Skeletal muscle satellite cell (primary cell): ENCODE results near the gene ASTN2.
"Not testable (repeated sequence)": the region's sequence is repeated elsewhere in the genome, so short reads cannot be mapped to it uniquely, and the experiment has no call there.

Experiments
- H3K27me3 ChIP-seq: 2 replicates; pipeline ENCODE4 v1.7.0; 2013; ENCODE audit warnings: low read length; ENCODE audit not compliant: control insufficient read depth, insufficient read depth
- H3K36me3 ChIP-seq: 2 replicates; pipeline ENCODE4 v1.7.0; 2013; ENCODE audit warnings: mild to moderate bottlenecking, control low read depth, low read length; ENCODE audit not compliant: insufficient read depth
- H3K4me1 ChIP-seq: 2 replicates; pipeline ENCODE4 v1.7.0; 2013; ENCODE audit warnings: low read length; ENCODE audit not compliant: control insufficient read depth, insufficient read depth
- H3K4me2 ChIP-seq: 2 replicates; pipeline ENCODE4 v1.7.0; 2013; ENCODE audit warnings: mild to moderate bottlenecking, low read length
- H3K4me3 ChIP-seq: 2 replicates; pipeline ENCODE4 v1.7.0; 2013; ENCODE audit warnings: low read length
- H3K9ac ChIP-seq: 2 replicates; pipeline ENCODE4 v1.7.0; 2013; ENCODE audit warnings: mild to moderate bottlenecking, low read depth, low read length, moderate library complexity
- H3K9me3 ChIP-seq: replicated peaks from 2 replicates; pipeline ENCODE4 v1.7.0; 2013; ENCODE audit warnings: mild to moderate bottlenecking, control low read depth, low read length

The ASTN2 gene

GRCh38 chr9:116925121-116925520, 489.7 kb downstream of the ASTN2 start:
- H3K9me3 ChIP-seq, result no peaks in the 10 kb centered on the region
- no peak overlapping the region for H3K9ac ChIP-seq
- no peak overlapping the region for H3K4me3 ChIP-seq
- H3K36me3 ChIP-seq, result no peaks in the 10 kb centered on the region
- no peaks in the 10 kb centered on the region for H3K4me1 ChIP-seq
- H3K27me3 ChIP-seq, result no peaks in the 10 kb centered on the region
- no peak overlapping the region for H3K4me2 ChIP-seq

GRCh38 chr9:116924462-116925110, 490.3 kb downstream of the ASTN2 start:
- Histone ChIP-seq H3K9ac (no peak overlapping the region), H3K4me2 (no peak overlapping the region), H3K4me3 (no peak overlapping the region), H3K36me3 (no peaks in the 10 kb centered on the region), H3K9me3 (no peaks in the 10 kb centered on the region), H3K4me1 (no peaks in the 10 kb centered on the region), H3K27me3 (no peaks in the 10 kb centered on the region)

DNA sequence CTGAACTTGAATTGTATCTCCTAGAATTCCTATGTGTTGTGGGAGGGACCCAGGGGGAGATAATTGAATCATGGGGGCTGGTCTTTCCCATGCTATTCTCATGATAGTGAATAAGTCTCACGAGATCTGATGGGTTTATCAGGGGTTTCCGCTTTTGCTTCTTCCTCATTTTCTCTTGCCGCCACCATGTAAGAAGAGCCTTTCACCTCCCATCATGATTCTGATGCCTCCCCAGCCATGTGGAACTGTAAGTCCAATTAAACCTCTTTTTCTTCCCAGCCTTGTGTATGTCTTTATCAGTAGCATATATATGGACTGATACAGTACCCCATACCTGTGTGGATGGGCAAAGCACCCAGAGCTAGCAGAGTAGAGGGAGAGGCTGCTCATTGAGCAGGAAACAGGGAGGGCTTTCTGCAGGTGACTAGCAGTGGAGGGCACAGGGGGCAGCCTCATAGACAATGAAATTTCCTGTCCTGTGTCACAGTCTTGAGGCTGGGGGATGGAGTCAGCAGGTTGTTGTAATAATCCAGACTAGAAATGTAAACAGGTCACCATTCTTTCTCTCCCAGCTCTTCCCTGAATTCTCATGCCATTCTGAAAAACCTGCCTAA, 496.9 kb downstream of the ASTN2 start:
- not testable (repeated sequence) for H3K4me3 ChIP-seq, H3K9me3 ChIP-seq, H3K4me1 ChIP-seq, H3K4me2 ChIP-seq, H3K36me3 ChIP-seq, H3K9ac ChIP-seq, H3K27me3 ChIP-seq

GRCh38 chr9:116913536-116913935, 501.3 kb downstream of the ASTN2 start:
- no peaks in the 10 kb centered on the region for H3K36me3 ChIP-seq
- H3K9me3 ChIP-seq, result no peaks in the 10 kb centered on the region
- H3K4me1 ChIP-seq, result no peaks in the 10 kb centered on the region
- no peak overlapping the region for H3K9ac ChIP-seq
- H3K4me3 ChIP-seq, result no peak overlapping the region
- H3K4me2 ChIP-seq, result no peak overlapping the region
- no peaks in the 10 kb centered on the region for H3K27me3 ChIP-seq

DNA sequence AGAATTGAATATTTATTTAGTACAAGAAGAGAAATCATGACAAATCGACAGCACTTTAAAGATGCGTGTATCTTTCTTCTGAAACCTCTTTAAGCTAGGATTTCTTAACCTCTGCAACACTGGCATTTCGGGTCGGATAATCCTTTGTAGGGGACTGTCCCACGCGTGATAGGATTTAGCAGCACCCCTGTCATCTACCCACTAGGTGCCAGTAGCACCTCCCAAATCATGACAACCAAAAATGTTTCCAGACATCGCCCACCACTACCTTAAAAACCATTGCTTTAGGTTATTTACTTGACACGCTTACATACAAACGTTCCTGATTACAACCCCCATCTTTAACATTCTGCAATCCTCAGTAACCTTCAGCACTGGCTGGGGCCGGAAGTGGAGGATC, 504.7 kb downstream of the ASTN2 start:
- Histone ChIP-seq H3K27me3 (no peaks in the 10 kb centered on the region), H3K9me3 (no peaks in the 10 kb centered on the region), H3K36me3 (no peaks in the 10 kb centered on the region), H3K4me3 (no peak overlapping the region), H3K4me1 (no peaks in the 10 kb centered on the region), H3K4me2 (no peak overlapping the region), H3K9ac (no peak overlapping the region)

DNA sequence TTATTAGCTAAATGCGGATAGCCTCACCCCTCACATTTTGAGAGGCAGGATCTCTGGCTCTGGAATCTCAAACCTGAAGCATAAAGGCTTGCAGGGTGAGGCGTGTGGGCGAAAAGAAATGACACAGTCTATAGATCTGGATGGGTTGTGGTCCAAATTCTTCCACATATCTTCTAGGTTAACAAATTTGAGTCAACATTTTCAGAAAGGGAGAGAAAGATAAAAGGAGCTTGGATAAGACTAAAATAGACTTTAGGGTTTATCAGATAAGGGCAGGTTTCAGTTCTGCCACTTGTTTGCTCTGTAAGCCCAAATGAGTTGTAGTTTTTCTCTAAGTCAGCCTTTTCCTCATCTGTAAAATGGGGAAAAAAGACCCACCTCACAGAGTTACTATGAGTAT, 506.9 kb downstream of the ASTN2 start:
- H3K4me2 ChIP-seq, result no peak overlapping the region
- H3K9me3 ChIP-seq, result no peaks in the 10 kb centered on the region
- H3K36me3 ChIP-seq, result no peaks in the 10 kb centered on the region
- H3K4me3 ChIP-seq, result no peak overlapping the region
- H3K27me3 ChIP-seq, result no peaks in the 10 kb centered on the region
- H3K9ac ChIP-seq, result no peak overlapping the region
- H3K4me1 ChIP-seq, result no peaks in the 10 kb centered on the region

DNA sequence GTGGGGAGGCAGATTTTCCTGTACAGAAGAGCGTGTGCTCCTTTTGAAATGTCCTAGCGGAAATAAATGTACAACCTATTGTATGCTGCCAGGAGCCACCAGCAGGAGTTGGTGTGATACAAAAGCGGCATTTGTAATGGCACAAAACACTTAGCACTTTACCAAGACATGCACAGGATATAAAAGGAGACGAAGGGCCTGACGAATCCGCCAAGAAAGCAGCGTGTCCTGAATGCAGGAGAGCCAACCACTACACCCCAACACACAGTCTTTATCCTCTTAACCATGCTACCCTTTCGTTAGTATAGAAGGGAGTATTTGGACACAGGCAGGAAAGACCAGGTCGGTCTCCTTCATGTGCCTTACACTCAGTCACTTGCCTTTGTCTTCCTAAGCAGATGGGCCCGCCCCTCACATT, 509.7 kb downstream of the ASTN2 start:
- peaks cover under 1% of the 10 kb centered on the region for H3K9me3 ChIP-seq
- H3K4me1 ChIP-seq, result no peaks in the 10 kb centered on the region
- H3K9ac ChIP-seq, result no peak overlapping the region
- H3K36me3 ChIP-seq, result no peaks in the 10 kb centered on the region
- H3K27me3 ChIP-seq, result no peaks in the 10 kb centered on the region
- H3K4me3 ChIP-seq, result no peak overlapping the region
- H3K4me2 ChIP-seq, result no peak overlapping the region

DNA sequence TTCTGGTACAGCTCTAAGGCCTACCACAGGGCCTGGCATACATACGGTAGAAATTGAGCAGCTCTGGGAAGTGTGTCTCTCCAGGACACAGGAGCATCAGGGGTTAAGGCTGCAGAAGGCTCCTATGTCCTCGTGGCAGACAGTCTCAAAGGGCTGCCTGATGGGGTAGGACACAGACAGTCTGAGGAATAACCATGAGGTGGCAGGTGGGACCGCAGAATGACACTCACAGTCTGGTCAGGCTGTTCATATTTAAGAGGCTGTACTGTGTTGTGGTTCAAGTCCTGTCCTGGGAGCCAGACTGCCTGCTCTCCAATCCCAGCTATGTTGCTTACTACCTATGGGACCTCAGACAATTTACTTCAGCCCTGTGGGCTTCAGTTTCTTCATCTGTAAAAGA, 510.7 kb downstream of the ASTN2 start:
- H3K9ac ChIP-seq, result no peak overlapping the region
- H3K4me3 ChIP-seq, result no peak overlapping the region
- no peak overlapping the region for H3K4me2 ChIP-seq
- peaks cover 6% of the 10 kb centered on the region for H3K9me3 ChIP-seq
- no peaks in the 10 kb centered on the region for H3K4me1 ChIP-seq
- H3K36me3 ChIP-seq, result no peaks in the 10 kb centered on the region
- no peaks in the 10 kb centered on the region for H3K27me3 ChIP-seq

DNA sequence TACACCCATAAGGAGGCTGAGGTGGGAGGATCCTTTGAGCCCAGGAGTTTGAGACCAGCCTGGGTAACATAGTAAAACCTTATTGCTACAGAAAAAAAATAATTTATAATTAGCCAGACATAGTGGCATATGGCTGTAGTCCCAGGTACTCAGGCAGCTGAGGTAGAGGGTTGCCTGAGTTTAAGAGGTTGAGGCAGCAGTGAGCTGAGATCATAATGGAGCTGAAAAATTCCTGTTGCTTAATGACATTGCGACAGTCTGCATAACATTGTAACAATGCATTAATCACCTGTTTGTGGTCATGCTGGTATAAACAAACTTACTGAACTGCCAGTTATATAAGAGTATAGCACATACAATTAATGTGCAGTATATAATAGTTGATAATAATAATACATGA, 513.6 kb downstream of the ASTN2 start:
- H3K4me2 ChIP-seq, result no peak overlapping the region
- no peak overlapping the region for H3K4me3 ChIP-seq
- no peak overlapping the region for H3K9ac ChIP-seq
- no peaks in the 10 kb centered on the region for H3K4me1 ChIP-seq
- no peaks in the 10 kb centered on the region for H3K27me3 ChIP-seq
- no peaks in the 10 kb centered on the region for H3K36me3 ChIP-seq
- H3K9me3 ChIP-seq, result peaks cover 6% of the 10 kb centered on the region

DNA sequence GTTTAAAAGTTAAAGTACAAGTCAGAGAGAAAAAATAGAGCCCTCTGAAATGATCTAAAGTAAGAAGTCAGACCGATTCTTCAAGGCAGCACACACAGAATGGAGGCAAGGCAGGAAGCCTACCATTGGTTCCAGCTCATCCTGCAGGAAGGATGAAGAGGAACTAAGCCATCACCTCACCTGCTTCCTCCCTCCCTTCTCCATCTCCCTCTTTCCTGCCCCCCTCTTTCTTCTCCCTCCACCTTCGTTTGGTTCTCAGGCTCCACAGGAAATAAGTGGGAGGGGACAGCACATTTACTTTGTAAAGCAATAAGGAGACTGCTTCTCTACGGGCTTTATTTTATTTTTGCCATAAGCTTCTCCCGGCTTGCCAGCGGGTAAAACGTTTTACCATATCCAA, 514.3 kb downstream of the ASTN2 start:
- no peaks in the 10 kb centered on the region for H3K27me3 ChIP-seq
- H3K4me1 ChIP-seq, result no peaks in the 10 kb centered on the region
- no peak overlapping the region for H3K4me3 ChIP-seq
- no peak overlapping the region for H3K9ac ChIP-seq
- no peak overlapping the region for H3K4me2 ChIP-seq
- H3K9me3 ChIP-seq, result peaks cover 6% of the 10 kb centered on the region
- no peaks in the 10 kb centered on the region for H3K36me3 ChIP-seq

DNA sequence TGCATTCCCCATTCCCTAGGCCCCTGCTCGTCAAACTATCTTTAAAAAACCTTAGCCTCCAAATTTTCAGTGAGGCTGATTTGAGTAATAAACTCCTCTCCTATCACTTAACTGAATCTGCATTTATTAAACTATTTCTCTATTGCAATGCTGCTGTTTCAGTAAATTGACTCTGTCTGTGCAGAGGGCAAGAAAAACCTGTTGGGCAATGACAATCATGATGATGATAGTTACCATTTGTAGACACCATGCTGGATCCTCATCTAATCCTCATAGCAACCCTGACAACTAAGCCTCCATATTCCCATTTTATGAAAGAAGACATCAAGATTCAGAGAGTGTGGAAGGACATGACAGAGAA, 514.9 kb downstream of the ASTN2 start:
- no peaks in the 10 kb centered on the region for H3K4me1 ChIP-seq
- H3K9ac ChIP-seq, result no peak overlapping the region
- peaks cover 6% of the 10 kb centered on the region for H3K9me3 ChIP-seq

GRCh38 chr9:116899337-116900006, 515.4 kb downstream of the ASTN2 start:
- Histone ChIP-seq H3K36me3 (no peaks in the 10 kb centered on the region), H3K9ac (no peak overlapping the region), H3K27me3 (no peaks in the 10 kb centered on the region), H3K4me3 (no peak overlapping the region), H3K9me3 (peaks cover 6% of the 10 kb centered on the region), H3K4me1 (no peaks in the 10 kb centered on the region), H3K4me2 (no peak overlapping the region)

More for the DNA sequence above, 514.9 kb downstream of the ASTN2 start:
- Histone ChIP-seq H3K36me3 (no peaks in the 10 kb centered on the region), H3K4me3 (no peak overlapping the region), H3K4me2 (no peak overlapping the region), H3K27me3 (no peaks in the 10 kb centered on the region)
